Endothelial cell of umbilical vein (primary cell): ENCODE results near the gene NDUFAF7. TPM values are rescaled to one million over a fixed set of nuclear protein-coding genes. Genes with fewer than 3 reads are reported as not detected.

Experiments used
- BruUV-seq: library from RNA; stranded (reverse); fragments of 400-500 nt; replicated peaks from 2 replicates; lab custom pipeline; 2021; lab: Mats Ljungman, UMichigan
- CTCF ChIA-PET: fragments of 300-600, 350-600 bp; sonication (Branson Sonifier 250); formaldehyde crosslinking; loops from one replicate; lab custom pipeline; 2021; ENCODE audit warnings: antibody characterized with exemption, inconsistent platforms; lab: Charles Lee
- POLR2A ChIA-PET: fragments of 300-600, 350-600 bp; sonication (Branson Sonifier 250); formaldehyde crosslinking; loops from one replicate; lab custom pipeline; 2021; ENCODE audit warnings: antibody characterized with exemption, inconsistent platforms; lab: Charles Lee
- DNase-seq: peaks from one replicate; pipeline ENCODE4 v3.0.0-alpha.2; 2011; ENCODE audit warnings: low read depth, low spot score
- FAIRE-seq: peaks from 2 replicates; lab custom pipeline; 2011; peaks lifted over from hg19 to GRCh38; lab: Jason Lieb, UNC
- H2AFZ ChIP-seq: 2 replicates; pipeline ENCODE4 v1.6.0; 2012; ENCODE audit warnings: low read depth, low read length, control low read depth, inconsistent platforms
- H3K27ac ChIP-seq: 2 replicates; pipeline ENCODE4 v1.5.1; 2011; ENCODE audit warnings: low read depth, mild to moderate bottlenecking, control low read depth, low read length, moderate library complexity; ENCODE audit not compliant: insufficient read depth
- H3K27me3 ChIP-seq, 2 experiments: 2 replicates each; pipeline versions ENCODE4 v1.6.0 to v1.6.1; 2011; ENCODE audit warnings: low read length in 2 of 2, mixed read lengths in 1 of 2; ENCODE audit not compliant: control insufficient read depth in 2 of 2, insufficient read depth in 2 of 2
- H3K36me3 ChIP-seq, 2 experiments: 2 replicates in 1 of 2; 3 replicates in 1 of 2; pipeline ENCODE4 v1.5.1; 2011; ENCODE audit warnings: low read length in 2 of 2, mild to moderate bottlenecking in 1 of 2, moderate library complexity in 1 of 2; ENCODE audit not compliant: control insufficient read depth in 2 of 2, insufficient read depth in 2 of 2; ENCODE audit errors: extremely low read depth in 1 of 2
- H3K4me1 ChIP-seq: 3 replicates; pipeline ENCODE4 v1.5.1; 2011; ENCODE audit warnings: mild to moderate bottlenecking, low read length; ENCODE audit not compliant: control insufficient read depth, insufficient read depth; ENCODE audit errors: extremely low read depth
- H3K4me2 ChIP-seq: 2 replicates; pipeline ENCODE4 v1.6.1; 2011; ENCODE audit warnings: low read length, control low read depth, mixed read lengths; ENCODE audit not compliant: insufficient read depth
- H3K4me3 ChIP-seq, 3 experiments: fragments of 200-600 bp in 1 of 3; sonication (generic), shearing (Covaris generic) in 1 of 3; replicated peaks in 1 of 3; 2 replicates each; pipeline ENCODE4 v1.5.1; 2011 to 2016; ENCODE audit warnings: control low read depth in 3 of 3, low read length in 3 of 3, mild to moderate bottlenecking in 2 of 3, inconsistent platforms in 1 of 3, low read depth in 1 of 3, moderate library complexity in 1 of 3; ENCODE audit not compliant: insufficient read depth in 1 of 3
- H3K79me2 ChIP-seq: 2 replicates; pipeline ENCODE4 v1.6.0; 2012; ENCODE audit warnings: low read length, inconsistent platforms; ENCODE audit not compliant: control insufficient read depth, insufficient read depth
- H3K9ac ChIP-seq: replicated peaks from 2 replicates; pipeline ENCODE3; 2011; ENCODE audit warnings: low read length, control low read depth; ENCODE audit not compliant: insufficient read depth; ENCODE audit errors: extremely low read depth
- H3K9me1 ChIP-seq: replicated peaks from 3 replicates; pipeline ENCODE4 v1.6.0; 2011; ENCODE audit warnings: mild to moderate bottlenecking, low read length; ENCODE audit not compliant: control insufficient read depth, insufficient read depth; ENCODE audit errors: extremely low read depth
- H3K9me3 ChIP-seq: replicated peaks from 2 replicates; pipeline ENCODE4 v1.5.1; 2012; ENCODE audit warnings: low read length, inconsistent platforms; ENCODE audit not compliant: control insufficient read depth, insufficient read depth
- H4K20me1 ChIP-seq: replicated peaks from 2 replicates; pipeline ENCODE3; 2011; ENCODE audit warnings: mild to moderate bottlenecking, low read length; ENCODE audit not compliant: control insufficient read depth, insufficient read depth; ENCODE audit errors: extremely low read depth
- EZH2 ChIP-seq: IDR thresholded peaks from 2 replicates; pipeline ENCODE4 v1.6.1; 2012; ENCODE audit warnings: borderline replicate concordance, low read depth, mild to moderate bottlenecking, moderate library complexity, low read length, inconsistent platforms; ENCODE audit not compliant: severe bottlenecking
- FOS ChIP-seq: IDR thresholded peaks from 2 replicates; pipeline ENCODE4 v1.6.1; 2011; ENCODE audit warnings: mild to moderate bottlenecking, low read length, moderate library complexity, borderline replicate concordance; ENCODE audit not compliant: insufficient read depth
- GATA2 ChIP-seq: IDR thresholded peaks from 2 replicates; pipeline ENCODE4 v1.7.0; 2011; ENCODE audit warnings: low read depth, mild to moderate bottlenecking, moderate library complexity, mixed read lengths, low read length; ENCODE audit not compliant: insufficient read length, insufficient read depth
- POLR2A ChIP-seq: IDR thresholded peaks from 2 replicates; pipeline ENCODE4 v1.6.1; 2012; ENCODE audit warnings: low read depth, mild to moderate bottlenecking, control low read depth, low read length
- POLR2AphosphoS5 ChIP-seq: IDR thresholded peaks from 2 replicates; pipeline ENCODE4 v1.6.1; 2012; ENCODE audit warnings: low read depth, mild to moderate bottlenecking, control low read depth, low read length, moderate library complexity; ENCODE audit not compliant: insufficient read depth
- dilution Hi-C: fragments of 300-500 bp; cut with MboI; formaldehyde crosslinking; loops from one replicate; pipeline ENCODE4 v1.15.0; 2019; ENCODE audit warnings: low sequenced_read_pairs; ENCODE audit not compliant: extremely low pct_ligation_motif_present
- intact Hi-C: fragments of 100-400 bp; cut with micrococcal nuclease; formaldehyde crosslinking; loops from one replicate; pipeline ENCODE4 v1.10.0; 2022
- polyA plus RNA-seq, 4 experiments: library from polyadenylated mRNA; depleted of rRNA in 3 of 4; stranded (reverse) in 3 of 4; unstranded in 1 of 4; fragments of >200 nt; gene quantifications; 2 replicates each; pipeline versions ENCODE4 v1.2.1 to v1.2.3, GENCODE V29; 2011 to 2012; ENCODE audit warnings: missing spikeins in 1 of 4
- total RNA-seq: library from RNA; stranded (reverse); gene quantifications from 2 replicates; pipeline ENCODE4 v1.2.3, GENCODE V29; 2021
- TF ChIP-seq, protein P1 (sequence below), 2 donors: IDR thresholded peaks; 1 replicate in 1 of 2; 2 replicates in 1 of 2; pipeline ENCODE4 v1.5.1; 2011; ENCODE audit warnings: low read length in 2 of 2, mild to moderate bottlenecking in 2 of 2, moderate library complexity in 2 of 2, control low read depth in 1 of 2, inconsistent platforms in 1 of 2, low read depth in 1 of 2; ENCODE audit not compliant: insufficient read depth in 1 of 2; ENCODE audit errors: extremely low read depth in 1 of 2
- TF ChIP-seq, protein P2 (sequence below): IDR thresholded peaks from 2 replicates; pipeline ENCODE4 v1.6.1; 2011; ENCODE audit not compliant: insufficient read depth, insufficient read length

Gene NDUFAF7
- total and polyA plus RNA-seq, 2 donors (not counting 3 experiments of a cell fraction or from before 2014, with no cell fraction given), result 11.6 to 23.4 TPM

DNA sequence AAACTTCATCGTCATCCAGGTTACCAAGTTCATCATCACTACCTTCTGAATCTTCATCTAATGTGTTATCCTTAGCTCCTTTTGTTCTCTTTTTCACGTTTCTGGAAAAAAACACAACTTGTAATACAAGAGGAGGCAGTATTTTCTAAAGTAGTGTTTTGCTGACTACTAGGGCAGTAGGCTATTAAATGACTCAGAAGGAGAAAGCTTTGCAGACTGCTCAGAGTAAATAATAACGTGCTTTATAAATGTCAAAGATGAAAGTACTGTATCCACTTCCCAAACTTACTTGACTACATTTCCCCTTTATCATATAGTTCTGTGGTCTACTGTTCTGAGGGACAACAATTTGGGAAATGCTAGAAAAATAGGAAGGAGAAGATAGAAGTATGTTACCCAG lies 19.5 kb upstream of the NDUFAF7 start:
- intact Hi-C loops (no loop called here), dilution Hi-C loops (no loop called here)
- H3K4me1 ChIP-seq, result no peaks in the 10 kb centered on the region
- ChIA-PET POLR2A (interaction anchor here (0.6 kb wide), 1 partner anchor 87 kb away, joined by 3 read pairs; no protein-coding TSS in a partner anchor), CTCF (interaction anchor here (1.0 to 1.4 kb wide), 4 partner anchors 8 to 43 kb away, joined by 3 to 5 read pairs (median 4); no protein-coding TSS in a partner anchor)
- H3K36me3 ChIP-seq, result peaks cover 2 to 20% of the 10 kb centered on the region in 2 experiments
- no peaks in the 10 kb centered on the region for H3K9me3 ChIP-seq
- H3K9me1 ChIP-seq, result no peaks in the 10 kb centered on the region
- no peak overlapping the region for H3K4me2 ChIP-seq
- no peaks in the 10 kb centered on the region for H3K27me3 ChIP-seq
- BruUV-seq, result no TSS peak
- TF ChIP-seq, protein P1, sequence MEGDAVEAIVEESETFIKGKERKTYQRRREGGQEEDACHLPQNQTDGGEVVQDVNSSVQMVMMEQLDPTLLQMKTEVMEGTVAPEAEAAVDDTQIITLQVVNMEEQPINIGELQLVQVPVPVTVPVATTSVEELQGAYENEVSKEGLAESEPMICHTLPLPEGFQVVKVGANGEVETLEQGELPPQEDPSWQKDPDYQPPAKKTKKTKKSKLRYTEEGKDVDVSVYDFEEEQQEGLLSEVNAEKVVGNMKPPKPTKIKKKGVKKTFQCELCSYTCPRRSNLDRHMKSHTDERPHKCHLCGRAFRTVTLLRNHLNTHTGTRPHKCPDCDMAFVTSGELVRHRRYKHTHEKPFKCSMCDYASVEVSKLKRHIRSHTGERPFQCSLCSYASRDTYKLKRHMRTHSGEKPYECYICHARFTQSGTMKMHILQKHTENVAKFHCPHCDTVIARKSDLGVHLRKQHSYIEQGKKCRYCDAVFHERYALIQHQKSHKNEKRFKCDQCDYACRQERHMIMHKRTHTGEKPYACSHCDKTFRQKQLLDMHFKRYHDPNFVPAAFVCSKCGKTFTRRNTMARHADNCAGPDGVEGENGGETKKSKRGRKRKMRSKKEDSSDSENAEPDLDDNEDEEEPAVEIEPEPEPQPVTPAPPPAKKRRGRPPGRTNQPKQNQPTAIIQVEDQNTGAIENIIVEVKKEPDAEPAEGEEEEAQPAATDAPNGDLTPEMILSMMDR (IDR thresholded peaks at IDR 0.05; ENCODE audit: extremely low read depth in 1 of 2, insufficient read depth in 1 of 2, low read depth in 1 of 2, low read length in 2 of 2), result no peak
- TF ChIP-seq, protein P2, sequence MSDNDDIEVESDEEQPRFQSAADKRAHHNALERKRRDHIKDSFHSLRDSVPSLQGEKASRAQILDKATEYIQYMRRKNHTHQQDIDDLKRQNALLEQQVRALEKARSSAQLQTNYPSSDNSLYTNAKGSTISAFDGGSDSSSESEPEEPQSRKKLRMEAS, result no peak
- TF ChIP-seq FOS, result no peak
- no peak overlapping the region for H2AFZ ChIP-seq
- no peak overlapping the region for H3K9ac ChIP-seq
- peaks cover 25% of the 10 kb centered on the region for H3K79me2 ChIP-seq
- FAIRE-seq, result no peak
- H4K20me1 ChIP-seq, result no peaks in the 10 kb centered on the region
- no peak overlapping the region for H3K27ac ChIP-seq
- DNase-seq, result no peak
- H3K4me3 ChIP-seq, result no peak overlapping the region

DNA sequence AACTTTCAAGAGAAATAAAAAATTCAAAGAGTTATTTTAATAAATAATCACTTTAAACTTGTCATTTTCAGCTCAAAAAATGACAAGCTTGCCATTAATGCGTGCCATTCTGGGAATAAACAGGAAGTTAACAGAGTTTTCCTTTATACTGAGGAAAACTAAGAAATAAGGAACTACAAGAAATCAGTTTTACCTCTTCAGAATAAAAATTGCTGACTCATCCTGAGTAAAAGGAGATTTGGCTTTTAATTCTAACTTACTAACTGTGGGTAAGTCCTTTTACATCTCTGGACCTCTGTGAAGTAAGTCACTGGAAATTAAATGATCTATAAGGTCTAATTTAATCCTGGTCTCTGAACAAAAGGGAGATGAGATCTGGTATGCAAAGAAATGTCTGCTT lies 16.2 kb upstream of the NDUFAF7 start:
- TF ChIP-seq GATA2 (no peak), POLR2AphosphoS5 (no peak), EZH2 (no peak), POLR2A (no peak)
- TF ChIP-seq, protein P2, result no peak
- H3K4me1 ChIP-seq, result no peaks in the 10 kb centered on the region
- H3K4me2 ChIP-seq, result no peak overlapping the region
- intact Hi-C loops, result no loop called here
- CTCF ChIA-PET, result interaction anchor here (1.5 to 2.1 kb wide), 2 partner anchors 13 to 44 kb away, joined by 4 read pairs; no protein-coding TSS in a partner anchor
- no peak overlapping the region for H3K4me3 ChIP-seq
- no peak overlapping the region for H3K9ac ChIP-seq
- H3K9me1 ChIP-seq, result no peaks in the 10 kb centered on the region
- H3K27ac ChIP-seq, result no peak overlapping the region
- H3K36me3 ChIP-seq, result peaks cover 3 to 22% of the 10 kb centered on the region in 2 experiments
- no peak overlapping the region for H2AFZ ChIP-seq
- dilution Hi-C loops, result no loop called here
- no peaks in the 10 kb centered on the region for H3K79me2 ChIP-seq
- DNase-seq (peak; percentile 4), FAIRE-seq (no peak)
- BruUV-seq, result no TSS peak
- H4K20me1 ChIP-seq, result no peaks in the 10 kb centered on the region
- H3K9me3 ChIP-seq, result no peaks in the 10 kb centered on the region
- H3K27me3 ChIP-seq, result no peaks in the 10 kb centered on the region
- POLR2A ChIA-PET, result no interaction called here
